Measurements from ENCODE around the gene RCN2.
A peak's percentile ranks its signal among the peaks of the same experiment; 100 is the strongest.
"Not testable (repeated sequence)": the region's sequence is repeated elsewhere in the genome, so short reads cannot be mapped to it uniquely, and the experiment has no call there.

RCN2 gene, protein sequence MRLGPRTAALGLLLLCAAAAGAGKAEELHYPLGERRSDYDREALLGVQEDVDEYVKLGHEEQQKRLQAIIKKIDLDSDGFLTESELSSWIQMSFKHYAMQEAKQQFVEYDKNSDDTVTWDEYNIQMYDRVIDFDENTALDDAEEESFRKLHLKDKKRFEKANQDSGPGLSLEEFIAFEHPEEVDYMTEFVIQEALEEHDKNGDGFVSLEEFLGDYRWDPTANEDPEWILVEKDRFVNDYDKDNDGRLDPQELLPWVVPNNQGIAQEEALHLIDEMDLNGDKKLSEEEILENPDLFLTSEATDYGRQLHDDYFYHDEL

DNA sequence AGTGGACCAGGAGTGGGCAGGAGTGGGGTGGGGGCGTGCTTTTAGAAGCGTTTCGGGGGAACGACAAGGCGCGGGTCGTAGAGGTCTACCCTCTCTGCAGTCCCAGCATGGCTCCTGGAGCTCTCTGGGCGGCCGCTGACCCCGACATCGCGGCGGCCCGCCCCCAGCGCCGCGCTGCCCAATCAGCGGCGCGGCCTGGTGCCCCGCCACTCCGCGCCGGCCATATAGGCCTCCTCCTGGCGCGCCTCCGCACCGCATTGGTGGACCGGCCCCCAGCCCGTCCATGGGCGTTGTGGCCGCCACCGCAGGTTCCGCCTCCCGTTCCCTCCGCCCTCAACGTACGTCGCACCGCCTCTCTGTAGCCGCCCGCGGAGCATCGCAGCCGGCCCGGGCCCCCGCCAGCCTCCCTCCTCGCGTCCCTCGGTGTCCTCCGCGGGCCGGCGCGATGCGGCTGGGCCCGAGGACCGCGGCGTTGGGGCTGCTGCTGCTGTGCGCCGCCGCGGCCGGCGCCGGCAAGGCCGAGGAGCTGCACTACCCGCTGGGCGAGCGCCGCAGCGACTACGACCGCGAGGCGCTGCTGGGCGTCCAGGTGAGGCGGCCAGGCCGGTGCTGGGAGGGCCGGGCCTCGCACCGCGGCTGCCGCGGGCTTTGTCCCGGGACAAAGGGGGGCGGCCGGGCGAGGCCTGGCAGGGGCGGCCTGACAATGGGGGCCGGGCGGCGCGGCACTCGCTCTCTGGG lies at the start of gene RCN2:
RCN2 (plus strand) TSS at position 353 of the 738 bp plus-strand sequence; CDS start at position 446, 93 bp downstream.
- peak within 1 kb of the TSS; percentile 86 for H3K4me3 Mint-ChIP-seq
- H3K4me1 Mint-ChIP-seq, result peaks cover 46% of the 10 kb centered on the region
- peak within 1 kb of the TSS; percentile 90 for H3K27ac Mint-ChIP-seq
- peaks cover 23% of the 10 kb centered on the region for H3K36me3 Mint-ChIP-seq
- H3K9me3 Mint-ChIP-seq, result no peaks in the 10 kb centered on the region
- DNase-seq, result peak; percentile 95
- CTCF ChIA-PET, result interaction anchor here (1.4 kb wide), 1 partner anchor 10 kb away, joined by 6 read pairs; no protein-coding TSS in a partner anchor
- H3K27me3 Mint-ChIP-seq, result peaks cover 15% of the 10 kb centered on the region

DNA sequence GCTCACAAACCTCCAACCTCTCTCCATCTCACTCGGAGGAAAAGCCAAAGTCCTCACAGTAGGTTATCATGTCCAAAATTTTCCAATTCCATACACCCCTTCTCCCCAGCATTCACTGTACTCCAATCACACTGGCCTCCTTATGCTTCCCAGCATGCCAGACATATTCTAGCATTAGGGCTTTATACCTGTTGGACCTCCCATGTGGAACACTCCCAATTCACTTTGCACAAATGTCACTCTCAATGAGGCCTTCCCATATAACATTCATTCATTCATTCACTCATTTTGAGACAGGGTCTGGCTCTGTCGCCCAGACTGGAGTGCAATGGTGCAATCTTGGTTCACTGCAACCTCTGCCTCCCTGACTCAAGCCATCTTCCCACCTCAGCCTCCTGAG lies 46.3 kb upstream of the RCN2 start:
- no peaks in the 10 kb centered on the region for H3K27me3 Mint-ChIP-seq
- no peak overlapping the region for H3K27ac Mint-ChIP-seq
- peaks cover 4% of the 10 kb centered on the region for H3K9me3 Mint-ChIP-seq
- H3K4me3 Mint-ChIP-seq, result no peak overlapping the region
- CTCF ChIA-PET, result no interaction called here
- H3K36me3 Mint-ChIP-seq, result peaks cover 30% of the 10 kb centered on the region
- H3K4me1 Mint-ChIP-seq, result peaks cover 10% of the 10 kb centered on the region
- DNase-seq, result no peak

DNA sequence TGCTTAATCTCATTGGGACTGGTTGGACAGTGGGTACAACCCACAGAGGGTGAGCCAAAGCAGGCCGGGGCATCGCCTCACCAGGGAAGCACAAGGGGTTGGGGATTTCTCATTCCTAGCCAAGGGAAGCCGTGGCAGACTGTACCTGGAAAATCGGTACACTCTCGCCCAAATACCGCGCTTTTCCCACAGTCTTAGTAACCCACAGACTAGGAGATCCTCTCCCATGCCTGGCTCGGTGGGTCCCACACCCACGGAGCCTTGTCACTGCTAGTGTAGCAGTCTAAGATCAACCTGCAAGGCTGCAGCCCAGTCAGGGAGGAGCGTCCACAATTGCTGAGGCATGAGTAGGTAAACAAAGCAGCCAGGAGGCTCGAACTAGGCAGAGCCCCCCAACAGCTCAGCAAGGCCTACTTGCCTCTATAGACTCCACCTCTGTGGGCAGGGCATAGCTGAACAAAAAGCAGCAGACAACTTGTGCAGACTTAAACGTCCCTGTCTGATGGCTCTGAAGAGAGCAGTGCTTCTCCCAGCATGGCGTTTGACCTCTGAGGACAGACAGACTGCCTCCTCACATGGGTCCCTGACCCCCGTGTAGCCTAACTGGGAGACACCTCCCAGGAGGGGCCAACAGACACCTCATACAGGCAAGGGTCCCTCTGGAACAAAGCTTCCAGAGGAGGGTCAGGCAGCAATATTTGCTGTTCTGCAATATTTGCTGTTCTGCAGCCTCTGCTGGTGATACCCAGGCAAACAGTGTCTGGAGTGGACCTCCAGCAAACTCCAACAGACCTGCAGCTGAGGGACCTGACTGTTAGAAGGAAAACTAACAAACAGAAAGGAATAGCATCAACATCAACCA lies 44.0 kb upstream of the RCN2 start:
- H3K27ac Mint-ChIP-seq, CTCF ChIA-PET, H3K4me3 Mint-ChIP-seq, H3K27me3 Mint-ChIP-seq, DNase-seq, H3K9me3 Mint-ChIP-seq: not testable (repeated sequence)
- peaks cover 10% of the 10 kb centered on the region for H3K4me1 Mint-ChIP-seq
- H3K36me3 Mint-ChIP-seq, result peaks cover 38% of the 10 kb centered on the region

DNA sequence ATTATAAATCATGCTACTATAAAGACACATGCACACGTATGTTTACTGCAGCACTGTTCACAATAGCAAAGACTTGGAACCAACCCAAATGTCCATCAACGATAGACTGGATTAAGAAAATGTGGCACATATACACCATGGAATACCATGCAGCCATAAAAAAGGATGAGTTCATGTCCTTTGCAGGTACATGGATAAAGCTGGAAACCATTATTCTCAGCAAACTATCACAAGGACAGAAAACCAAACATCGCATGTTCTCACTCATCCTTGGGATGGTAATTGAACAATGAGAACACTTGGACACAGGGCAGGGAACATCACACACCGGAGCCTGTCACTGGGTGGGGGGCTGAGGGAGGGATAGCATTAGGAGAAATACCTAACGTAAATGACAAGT lies 38.7 kb upstream of the RCN2 start:
- H3K27me3 Mint-ChIP-seq, H3K4me3 Mint-ChIP-seq, CTCF ChIA-PET, DNase-seq, H3K27ac Mint-ChIP-seq: not testable (repeated sequence)
- Mint-ChIP-seq H3K36me3 (peaks cover 51% of the 10 kb centered on the region), H3K9me3 (peaks cover 10% of the 10 kb centered on the region), H3K4me1 (peaks cover 17% of the 10 kb centered on the region)

DNA sequence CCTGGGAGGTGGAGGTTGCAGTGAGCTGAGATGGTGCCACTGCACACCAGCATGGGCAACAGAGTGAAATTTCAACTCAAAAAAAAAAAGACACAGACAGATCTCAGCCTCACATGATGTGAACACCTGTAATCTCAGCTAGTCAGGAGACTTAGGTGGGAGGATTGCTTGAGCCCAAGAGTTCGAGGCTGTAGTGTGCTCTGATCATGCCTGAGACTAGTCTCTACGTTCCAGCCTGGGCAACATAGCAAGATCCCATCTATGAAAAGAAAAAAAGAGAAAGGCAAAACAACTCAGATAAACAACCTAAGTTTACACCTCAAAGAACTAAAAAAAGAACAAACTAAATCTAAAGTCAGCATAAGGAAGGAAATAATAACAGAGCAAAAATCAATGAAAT lies 37.4 kb upstream of the RCN2 start:
- H3K36me3 Mint-ChIP-seq, result peaks cover 46% of the 10 kb centered on the region
- CTCF ChIA-PET, result no interaction called here

DNA sequence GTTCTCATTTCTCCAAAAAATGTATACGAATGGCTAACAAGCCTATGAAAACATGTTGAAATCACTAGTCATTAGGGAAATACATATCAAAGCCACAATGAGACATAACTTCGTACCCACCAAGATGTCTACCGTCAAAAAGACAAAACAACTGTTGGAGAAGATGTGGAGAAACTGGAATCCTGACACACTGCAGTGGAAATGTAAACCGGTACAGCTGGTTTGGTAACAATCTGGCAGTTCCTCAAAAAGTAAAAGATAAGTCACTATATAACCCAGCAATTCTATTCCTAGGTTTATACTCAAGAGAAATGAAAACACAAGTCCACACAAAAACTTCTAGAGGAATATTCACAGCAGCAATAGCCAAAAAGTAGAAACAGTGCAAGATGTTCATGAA lies 33.4 kb upstream of the RCN2 start:
- H3K27me3 Mint-ChIP-seq, result no peaks in the 10 kb centered on the region
- H3K4me3 Mint-ChIP-seq, result no peak overlapping the region
- H3K36me3 Mint-ChIP-seq, result peaks cover 29% of the 10 kb centered on the region
- H3K4me1 Mint-ChIP-seq, result peaks cover 18% of the 10 kb centered on the region
- no peak for DNase-seq
- CTCF ChIA-PET, result no interaction called here
- H3K9me3 Mint-ChIP-seq, result peaks cover 10% of the 10 kb centered on the region
- no peak overlapping the region for H3K27ac Mint-ChIP-seq

More for the DNA sequence above, 37.4 kb upstream of the RCN2 start:
- no peak overlapping the region for H3K27ac Mint-ChIP-seq
- no peak overlapping the region for H3K4me3 Mint-ChIP-seq
- H3K9me3 Mint-ChIP-seq, result peaks cover 10% of the 10 kb centered on the region
- DNase-seq, result no peak
- H3K27me3 Mint-ChIP-seq, result no peaks in the 10 kb centered on the region
- peaks cover 9% of the 10 kb centered on the region for H3K4me1 Mint-ChIP-seq

DNA sequence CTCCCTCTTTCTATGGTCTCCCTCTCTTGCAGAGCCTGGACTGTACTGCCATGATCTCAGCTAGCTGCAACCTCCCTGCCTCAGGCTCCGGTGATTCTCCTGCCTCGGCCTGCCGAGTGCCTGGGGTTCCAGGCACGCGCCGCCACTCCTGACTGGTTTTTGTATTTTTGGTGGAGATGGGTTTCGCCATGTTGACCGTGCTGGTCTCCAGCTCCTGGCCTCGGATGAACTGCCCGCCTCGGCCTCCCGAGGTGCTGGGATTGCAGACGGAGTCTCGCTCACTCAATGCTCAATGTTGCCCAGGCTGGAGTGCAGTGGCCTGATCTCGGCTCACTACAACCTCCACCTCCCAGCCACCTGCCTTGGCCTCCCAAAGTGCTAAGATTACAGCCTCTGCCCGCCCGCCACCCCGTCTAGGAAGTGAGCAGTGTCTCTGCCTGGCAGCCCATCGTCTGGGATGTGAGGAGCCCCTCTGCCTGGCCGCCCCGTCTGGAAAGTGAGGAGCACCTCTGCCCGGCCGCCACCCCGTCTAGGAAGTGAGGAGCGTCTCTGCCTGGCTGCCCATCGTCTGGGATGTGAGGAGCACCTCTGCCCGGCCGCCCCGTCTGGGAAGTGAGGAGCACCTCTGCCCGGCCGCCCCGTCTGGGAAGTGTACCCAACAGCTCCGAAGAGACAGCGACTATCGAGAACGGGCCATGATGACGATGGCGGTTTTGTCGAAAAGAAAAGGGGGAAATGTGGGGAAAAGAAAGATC lies 32.2 kb upstream of the RCN2 start:
- H3K27me3 Mint-ChIP-seq, H3K27ac Mint-ChIP-seq, DNase-seq, H3K4me3 Mint-ChIP-seq, CTCF ChIA-PET, H3K9me3 Mint-ChIP-seq: not testable (repeated sequence)
- H3K36me3 Mint-ChIP-seq, result peaks cover 19% of the 10 kb centered on the region
- peaks cover 28% of the 10 kb centered on the region for H3K4me1 Mint-ChIP-seq

DNA sequence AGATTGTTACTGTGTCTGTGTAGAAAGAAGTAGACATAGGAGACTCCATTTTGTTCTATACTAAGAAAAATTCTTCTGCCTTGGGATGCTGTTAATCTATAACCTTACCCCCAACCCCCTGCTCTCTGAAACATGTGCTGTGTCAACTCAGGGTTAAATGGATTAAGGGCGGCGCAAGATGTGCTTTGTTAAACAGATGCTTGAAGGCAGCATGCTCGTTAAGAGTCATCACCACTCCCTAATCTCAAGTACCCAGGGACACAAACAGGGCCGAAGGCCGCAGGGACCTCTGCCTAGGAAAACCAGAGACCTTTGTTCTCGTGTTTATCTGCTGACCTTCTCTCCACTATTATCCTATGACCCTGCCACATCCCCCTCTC lies 31.6 kb upstream of the RCN2 start:
- CTCF ChIA-PET, H3K27ac Mint-ChIP-seq, H3K9me3 Mint-ChIP-seq, H3K27me3 Mint-ChIP-seq, H3K4me3 Mint-ChIP-seq, DNase-seq: not testable (repeated sequence)
- H3K4me1 Mint-ChIP-seq, result peaks cover 28% of the 10 kb centered on the region
- peaks cover 16% of the 10 kb centered on the region for H3K36me3 Mint-ChIP-seq

DNA sequence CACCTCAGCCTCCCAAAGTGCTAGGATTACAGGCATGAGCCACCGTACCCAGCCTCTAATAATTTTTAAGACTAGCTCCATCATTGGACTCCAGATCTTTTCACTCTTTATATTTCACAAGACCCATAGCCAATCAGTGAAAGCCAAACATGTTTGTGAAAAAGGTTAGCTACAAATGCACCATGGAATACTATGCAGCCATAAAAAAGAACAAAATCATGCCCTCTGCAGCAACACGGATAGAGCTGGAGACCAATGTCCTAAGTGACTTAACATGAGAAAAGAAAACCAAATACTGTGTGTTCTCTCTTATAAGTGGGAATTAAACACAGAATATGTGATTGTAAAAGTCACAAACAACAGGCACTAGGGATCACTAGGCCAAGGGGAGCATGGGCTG lies 29.6 kb upstream of the RCN2 start:
- H3K27me3 Mint-ChIP-seq, result no peaks in the 10 kb centered on the region

DNA sequence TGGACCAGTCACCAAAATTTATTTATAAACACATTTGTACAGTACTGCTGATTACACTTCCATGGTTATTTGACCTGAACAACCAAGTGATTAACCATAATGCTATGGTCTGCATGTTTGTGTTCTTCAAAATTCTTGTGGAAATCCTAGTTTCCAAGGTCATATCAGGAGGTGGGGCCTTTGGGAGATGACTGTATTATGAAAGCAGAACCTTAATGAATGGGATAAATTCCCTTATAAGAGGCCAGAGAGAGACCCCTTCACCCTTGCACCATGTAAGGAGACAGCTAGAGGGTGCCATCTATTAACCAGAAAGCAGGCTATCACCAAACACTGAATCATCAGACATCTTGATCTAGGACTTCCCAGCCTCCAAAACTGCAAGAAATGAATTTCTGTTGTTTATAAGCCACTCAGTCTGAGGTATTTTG lies 28.3 kb upstream of the RCN2 start:
- H3K27ac Mint-ChIP-seq, result peak overlapping the region; percentile 91
- H3K9me3 Mint-ChIP-seq, result peaks cover 3% of the 10 kb centered on the region
- H3K4me3 Mint-ChIP-seq, result peak overlapping the region; percentile 89
- H3K4me1 Mint-ChIP-seq, result peaks cover 37% of the 10 kb centered on the region
- CTCF ChIA-PET, result interaction anchor here (1.0 to 1.8 kb wide), 4 partner anchors 65 to 276 kb away, joined by 3 to 6 read pairs (median 3); no protein-coding TSS in a partner anchor
- peaks cover 9% of the 10 kb centered on the region for H3K36me3 Mint-ChIP-seq
- peaks cover 6% of the 10 kb centered on the region for H3K27me3 Mint-ChIP-seq
- DNase-seq, result no peak

More for the DNA sequence above, 29.6 kb upstream of the RCN2 start:
- Mint-ChIP-seq H3K9me3 (peaks cover 3% of the 10 kb centered on the region), H3K27ac (no peak overlapping the region), H3K4me1 (peaks cover 37% of the 10 kb centered on the region), H3K36me3 (peaks cover 9% of the 10 kb centered on the region), H3K4me3 (no peak overlapping the region)
- no peak for DNase-seq
- CTCF ChIA-PET, result interaction anchor here (0.6 to 1.0 kb wide), 2 partner anchors 62 to 159 kb away, joined by 3 to 4 read pairs; no protein-coding TSS in a partner anchor

DNA sequence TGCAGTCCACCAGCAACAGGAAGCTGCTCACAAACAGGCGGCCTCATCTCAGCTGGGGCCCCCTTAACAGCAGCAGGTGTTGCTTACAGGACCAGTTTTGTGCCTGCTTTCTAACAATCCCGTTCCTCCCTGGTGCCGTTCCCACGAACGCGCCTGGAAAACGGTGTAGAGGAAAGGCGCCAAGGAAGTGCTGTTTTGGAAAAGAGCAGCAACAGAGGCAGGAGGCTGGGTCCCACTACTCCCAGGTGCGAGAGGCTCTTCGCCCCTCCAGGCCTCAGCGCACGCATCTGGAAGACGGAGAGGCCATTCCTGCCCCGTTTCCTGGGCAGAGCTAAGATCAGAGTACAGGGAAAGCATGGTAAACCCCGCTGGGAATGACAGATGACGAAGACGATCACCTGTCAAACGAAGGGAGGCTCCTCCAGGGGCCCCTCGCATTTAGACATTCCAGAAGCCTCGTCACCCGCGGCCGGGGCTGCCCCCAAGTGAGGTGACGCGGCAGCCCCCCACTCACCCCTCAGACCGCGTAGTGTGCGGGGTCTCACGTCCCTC lies 27.0 kb upstream of the RCN2 start:
- CTCF ChIA-PET, result interaction anchor here (0.6 to 1.8 kb wide), 3 partner anchors 47 to 69 kb away, joined by 3 to 6 read pairs (median 3); no protein-coding TSS in a partner anchor
- peaks cover 5% of the 10 kb centered on the region for H3K36me3 Mint-ChIP-seq
- peak overlapping the region; percentile 91 for H3K27ac Mint-ChIP-seq
- peak overlapping the region; percentile 89 for H3K4me3 Mint-ChIP-seq
- H3K27me3 Mint-ChIP-seq, result peaks cover 7% of the 10 kb centered on the region
- H3K4me1 Mint-ChIP-seq, result peaks cover 37% of the 10 kb centered on the region
- H3K9me3 Mint-ChIP-seq, result peaks cover 3% of the 10 kb centered on the region
- peak; percentile 30 for DNase-seq

DNA sequence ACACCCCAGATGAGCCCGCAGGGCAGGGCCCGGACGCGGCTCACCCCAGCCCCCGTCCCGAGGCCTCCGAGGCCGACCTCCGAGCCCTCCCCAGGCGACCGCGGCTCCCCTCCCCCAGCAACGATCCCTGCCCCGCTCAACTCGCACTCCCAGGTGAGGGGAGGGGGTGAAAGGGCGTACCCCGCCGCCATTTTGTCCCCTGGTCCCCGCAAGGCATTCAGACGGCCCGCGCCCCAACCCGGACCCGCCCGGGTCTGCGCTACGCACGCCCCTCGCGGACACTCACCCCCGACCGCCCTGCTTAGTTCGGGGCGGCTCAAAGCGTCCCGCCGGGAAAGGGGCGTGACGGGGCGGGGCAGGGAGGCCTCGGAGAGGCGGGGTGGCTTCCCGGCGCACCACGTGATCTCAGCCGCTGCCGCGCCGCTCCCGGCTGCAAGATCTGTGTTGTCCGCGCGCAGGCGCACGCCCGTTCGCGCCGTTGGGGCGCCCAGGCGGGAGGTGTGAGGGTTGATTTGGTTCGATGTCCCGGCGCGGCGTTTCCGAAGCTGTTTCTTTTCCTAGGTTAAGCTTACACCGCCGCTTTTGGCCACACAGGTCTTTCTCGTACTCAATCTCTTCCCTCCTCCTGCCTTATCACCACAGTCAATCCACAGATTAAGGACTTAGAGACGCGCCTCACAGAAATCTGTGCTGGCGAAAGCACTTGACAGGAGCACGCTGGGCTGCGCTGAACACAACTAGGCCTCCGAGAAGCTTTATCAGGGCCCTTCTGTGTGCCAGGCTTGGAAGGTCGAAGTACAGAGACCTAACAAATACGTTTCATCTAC lies 26.3 kb upstream of the RCN2 start, which contains the start of gene SCAPER:
SCAPER (minus strand) TSS at position 328 of the 827 bp plus-strand sequence. CDS start 21,523 bp downstream, outside the sequence.
- peaks cover 3% of the 10 kb centered on the region for H3K9me3 Mint-ChIP-seq
- H3K27ac Mint-ChIP-seq, result peak within 1 kb of the TSS; percentile 91
- peaks cover 7% of the 10 kb centered on the region for H3K27me3 Mint-ChIP-seq
- H3K4me3 Mint-ChIP-seq, result peak within 1 kb of the TSS; percentile 89
- CTCF ChIA-PET, result interaction anchor here (1.0 to 1.8 kb wide), 2 partner anchors 68 to 69 kb away, joined by 4 to 6 read pairs; no protein-coding TSS in a partner anchor
- peaks cover 37% of the 10 kb centered on the region for H3K4me1 Mint-ChIP-seq
- H3K36me3 Mint-ChIP-seq, result peaks cover 3% of the 10 kb centered on the region
- peak; percentile 93 for DNase-seq
